H1 (cell line): Measurements from ENCODE around the gene ALG2. TPM values are rescaled to one million over a fixed set of nuclear protein-coding genes. Genes with fewer than 3 reads are reported as not detected.

Experiments used
- CEBPB ChIP-seq: IDR thresholded peaks from 2 replicates; pipeline ENCODE4 v1.6.1; 2012; ENCODE audit warnings: low read depth, low read length
- CHD2 ChIP-seq: IDR thresholded peaks from 2 replicates; pipeline ENCODE4 v1.6.1; 2012; ENCODE audit warnings: low read length, improper control_type of control experiment
- EP300 ChIP-seq, 2 experiments: IDR thresholded peaks; 1 replicate in 1 of 2; 2 replicates in 1 of 2; pipeline ENCODE4 v1.6.1; 2011 to 2012; ENCODE audit warnings: low read depth in 2 of 2, low read length in 2 of 2, mild to moderate bottlenecking in 2 of 2, borderline replicate concordance in 1 of 2, inconsistent platforms in 1 of 2, moderate library complexity in 1 of 2
- polyA plus RNA-seq, 7 experiments: library from polyadenylated mRNA; depleted of rRNA in 3 of 7; stranded (reverse) in 5 of 7; unstranded in 2 of 7; fragments of >200 nt in 5 of 7; fragments of 200-250 nt in 2 of 7; gene quantifications; 1 replicate in 5 of 7; 2 replicates in 1 of 7; 4 replicates in 1 of 7; pipeline versions ENCODE4 v1.2.1 to v1.2.3, GENCODE V29; 2011 to 2013; ENCODE audit warnings: missing spikeins in 2 of 7, mixed read lengths in 2 of 7
- total RNA-seq: library from RNA; stranded (reverse); fragmentation: NEBNext Ultra II Directional; extraction: Animal tissue kit (Norgen Biotek cat#: 25700); gene quantifications from 2 replicates; pipeline ENCODE4 v1.2.1, GENCODE V29; 2021

The ALG2 gene
- total and polyA plus RNA-seq, 2 of the 8 experiments (the other 6 are each of a cell fraction or from before 2014, with no cell fraction given) = 27.1 to 30.7 TPM

GRCh38 chr9:99230206-99230605 is 8.5 kb upstream of the ALG2 start (continued):
- TF ChIP-seq EP300 (IDR thresholded peaks at IDR 0.05; ENCODE audit: borderline replicate concordance in 1 of 2, low read depth in 2 of 2, low read length in 2 of 2) (no peak), CHD2 (no peak), CEBPB (no peak)
